GM12872 (cell line): Measurements from ENCODE around the gene ZNF772.
"Not testable (repeated sequence)": the region's sequence is repeated elsewhere in the genome, so short reads cannot be mapped to it uniquely, and the experiment has no call there.

Experiments used
- TF ChIP-seq, protein P1 (sequence below): IDR thresholded peaks from 3 replicates; pipeline ENCODE4 v1.5.1; 2011; ENCODE audit warnings: low read depth, mild to moderate bottlenecking, low read length, moderate library complexity; ENCODE audit not compliant: insufficient read depth

ZNF772 gene

DNA sequence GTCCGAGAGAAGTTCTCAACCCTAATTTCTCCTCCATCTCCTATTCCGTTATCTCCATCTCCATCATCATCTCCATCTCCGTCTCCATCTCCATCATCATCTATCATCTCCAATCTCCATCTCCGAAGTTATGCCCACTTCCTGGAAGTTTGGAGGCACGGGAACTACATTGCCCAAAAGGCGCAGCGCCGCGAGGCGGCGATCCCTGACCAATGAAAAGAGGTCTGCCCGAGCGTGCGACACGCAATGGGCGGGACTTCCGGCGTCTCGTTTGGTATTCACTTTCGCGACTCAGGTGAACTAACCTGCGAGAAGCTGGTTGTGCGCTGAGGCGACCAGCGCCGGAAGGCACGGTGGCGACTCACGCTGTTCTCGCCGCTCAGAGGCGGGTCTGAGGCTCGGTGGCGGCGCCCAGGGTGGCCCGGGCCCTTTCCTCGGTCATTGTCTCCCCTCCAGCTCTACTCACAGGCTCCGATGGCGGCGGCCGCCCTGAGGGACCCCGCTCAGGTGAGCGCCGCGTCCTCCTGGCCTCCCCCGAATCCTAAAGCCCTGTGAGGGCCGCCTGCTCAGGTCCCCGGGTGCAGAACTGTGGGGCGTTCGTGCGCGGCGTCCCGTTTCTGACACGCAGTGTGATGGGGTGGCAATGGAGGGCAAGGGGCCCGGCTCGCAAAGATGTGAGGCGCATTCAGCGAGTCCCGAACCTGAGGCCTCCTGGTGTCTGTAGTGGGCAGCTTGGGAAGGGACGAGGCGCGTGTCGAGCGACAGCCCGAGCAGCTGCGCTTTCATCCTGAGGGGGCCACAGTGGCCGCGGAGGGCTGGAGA is 10.3 kb upstream of the ZNF772 start, which contains the start of gene ZNF419:
Gene ZNF419 (plus strand): TSS at position 274 of the 822 bp plus-strand sequence. CDS start 201 bp downstream, at position 475.
- TF ChIP-seq, protein P1, sequence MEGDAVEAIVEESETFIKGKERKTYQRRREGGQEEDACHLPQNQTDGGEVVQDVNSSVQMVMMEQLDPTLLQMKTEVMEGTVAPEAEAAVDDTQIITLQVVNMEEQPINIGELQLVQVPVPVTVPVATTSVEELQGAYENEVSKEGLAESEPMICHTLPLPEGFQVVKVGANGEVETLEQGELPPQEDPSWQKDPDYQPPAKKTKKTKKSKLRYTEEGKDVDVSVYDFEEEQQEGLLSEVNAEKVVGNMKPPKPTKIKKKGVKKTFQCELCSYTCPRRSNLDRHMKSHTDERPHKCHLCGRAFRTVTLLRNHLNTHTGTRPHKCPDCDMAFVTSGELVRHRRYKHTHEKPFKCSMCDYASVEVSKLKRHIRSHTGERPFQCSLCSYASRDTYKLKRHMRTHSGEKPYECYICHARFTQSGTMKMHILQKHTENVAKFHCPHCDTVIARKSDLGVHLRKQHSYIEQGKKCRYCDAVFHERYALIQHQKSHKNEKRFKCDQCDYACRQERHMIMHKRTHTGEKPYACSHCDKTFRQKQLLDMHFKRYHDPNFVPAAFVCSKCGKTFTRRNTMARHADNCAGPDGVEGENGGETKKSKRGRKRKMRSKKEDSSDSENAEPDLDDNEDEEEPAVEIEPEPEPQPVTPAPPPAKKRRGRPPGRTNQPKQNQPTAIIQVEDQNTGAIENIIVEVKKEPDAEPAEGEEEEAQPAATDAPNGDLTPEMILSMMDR = not testable (repeated sequence)

GRCh38 chr19:57473646-57474045 is 3.7 kb downstream of the ZNF772 start:
- TF ChIP-seq, protein P1 = no peak

DNA sequence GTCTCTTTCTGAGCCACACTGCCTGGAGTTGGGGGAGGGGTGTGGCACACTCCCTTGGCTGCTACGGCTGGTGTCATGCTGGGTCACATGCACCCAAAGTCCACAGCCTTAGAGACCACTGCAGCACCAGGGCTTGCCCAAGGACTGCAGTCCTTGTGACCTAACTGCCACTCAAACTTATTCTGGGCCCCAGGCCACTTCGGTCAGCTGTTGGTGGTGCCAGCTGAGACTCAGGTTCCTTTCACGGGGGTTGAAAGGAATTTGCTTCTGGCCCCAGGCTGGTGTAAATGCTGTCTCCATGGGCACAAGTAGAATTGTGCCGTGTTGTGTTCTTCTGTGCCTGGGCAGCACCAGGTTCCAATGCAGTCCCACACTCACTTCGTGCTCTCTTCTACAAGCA is 10.9 kb downstream of the ZNF772 start:
- TF ChIP-seq, protein P1 = no peak

- TF ChIP-seq, protein P1 = peak; percentile 58
Observed at GRCh38 chr19:57465680-57466381, 11.5 kb downstream of the ZNF772 start.

DNA sequence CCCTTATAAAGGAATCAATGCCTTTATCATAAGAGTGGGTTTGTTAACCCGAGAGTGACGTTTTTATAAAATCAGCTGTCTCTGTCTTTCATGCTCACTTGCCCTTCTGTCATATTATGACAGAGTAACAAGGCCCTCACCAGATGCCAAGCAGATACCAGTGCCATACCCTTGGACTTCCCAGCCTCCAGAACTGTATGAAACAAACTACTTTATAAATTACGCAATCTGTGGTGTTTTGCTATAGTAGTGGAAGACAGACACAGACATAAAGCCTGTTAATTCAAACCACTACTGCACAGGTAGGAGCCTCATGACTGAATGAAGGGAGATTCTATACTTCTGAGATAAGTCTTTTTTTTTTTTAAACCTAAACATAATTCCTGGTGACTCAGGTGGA is 25.1 kb downstream of the ZNF772 start:
- TF ChIP-seq, protein P1 = no peak

- TF ChIP-seq, protein P1 = no peak
Observed at GRCh38 chr19:57443121-57443696, 34.2 kb downstream of the ZNF772 start.
